GM18519 (cell line): Measurements from ENCODE around the gene DCC.

Experiments
- ATAC-seq: cut with Tn5 transposase; IDR thresholded peaks from one replicate; pipeline ENCODE4 v1.9.1; 2021; ENCODE audit warnings: mild to moderate bottlenecking, moderate library complexity; ENCODE audit not compliant: unreplicated experiment, low FRiP score

DCC gene

GRCh38 chr18:53126210-53126609 is 786.2 kb downstream of the DCC start:
- no peak for ATAC-seq

- ATAC-seq = no peak
Measured at GRCh38 chr18:53131001-53131400, 791.0 kb downstream of the DCC start.

- no peak for ATAC-seq
Measured at GRCh38 chr18:53134711-53135110, 794.7 kb downstream of the DCC start.

GRCh38 chr18:53135654-53136053 is 795.7 kb downstream of the DCC start:
- ATAC-seq = no peak

GRCh38 chr18:53139746-53140500 is 799.9 kb downstream of the DCC start:
- ATAC-seq = no peak

GRCh38 chr18:53142005-53142404 is 802.0 kb downstream of the DCC start:
- ATAC-seq = no peak

GRCh38 chr18:53147472-53147871 is 807.5 kb downstream of the DCC start:
- ATAC-seq = no peak

- no peak for ATAC-seq
Measured at GRCh38 chr18:53148123-53148522, 808.1 kb downstream of the DCC start.

GRCh38 chr18:53152476-53152875 is 812.5 kb downstream of the DCC start:
- no peak for ATAC-seq

- peak; percentile 46 for ATAC-seq
Measured at GRCh38 chr18:53153281-53153680, 813.3 kb downstream of the DCC start.

- no peak for ATAC-seq
Measured at GRCh38 chr18:53153800-53154199, 813.8 kb downstream of the DCC start.

GRCh38 chr18:53165770-53166169 is 825.8 kb downstream of the DCC start:
- ATAC-seq = peak; percentile 52

- ATAC-seq = no peak
Measured at GRCh38 chr18:53169346-53169745, 829.3 kb downstream of the DCC start.

GRCh38 chr18:53191634-53192033 is 851.6 kb downstream of the DCC start:
- ATAC-seq = no peak

GRCh38 chr18:53193870-53194269 is 853.9 kb downstream of the DCC start:
- ATAC-seq = no peak

- no peak for ATAC-seq
Measured at GRCh38 chr18:53219853-53220252, 879.9 kb downstream of the DCC start.

- no peak for ATAC-seq
Measured at GRCh38 chr18:53224128-53224778, 884.3 kb downstream of the DCC start.

GRCh38 chr18:53225567-53226325 is 885.7 kb downstream of the DCC start:
- no peak for ATAC-seq

GRCh38 chr18:53234610-53235009 is 894.6 kb downstream of the DCC start:
- no peak for ATAC-seq

GRCh38 chr18:53241161-53241560 is 901.2 kb downstream of the DCC start:
- ATAC-seq = no peak

- ATAC-seq = no peak
Measured at GRCh38 chr18:53253789-53254188, 913.8 kb downstream of the DCC start.
